GM18858 (cell line): Measurements from ENCODE around the gene NPL.
A peak's percentile ranks its signal among the peaks of the same experiment; 100 is the strongest.

Experiments
- ATAC-seq: cut with Tn5 transposase; IDR thresholded peaks from one replicate; pipeline ENCODE4 v1.9.1; 2021; ENCODE audit not compliant: unreplicated experiment

The NPL gene, protein sequence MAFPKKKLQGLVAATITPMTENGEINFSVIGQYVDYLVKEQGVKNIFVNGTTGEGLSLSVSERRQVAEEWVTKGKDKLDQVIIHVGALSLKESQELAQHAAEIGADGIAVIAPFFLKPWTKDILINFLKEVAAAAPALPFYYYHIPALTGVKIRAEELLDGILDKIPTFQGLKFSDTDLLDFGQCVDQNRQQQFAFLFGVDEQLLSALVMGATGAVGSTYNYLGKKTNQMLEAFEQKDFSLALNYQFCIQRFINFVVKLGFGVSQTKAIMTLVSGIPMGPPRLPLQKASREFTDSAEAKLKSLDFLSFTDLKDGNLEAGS

DNA sequence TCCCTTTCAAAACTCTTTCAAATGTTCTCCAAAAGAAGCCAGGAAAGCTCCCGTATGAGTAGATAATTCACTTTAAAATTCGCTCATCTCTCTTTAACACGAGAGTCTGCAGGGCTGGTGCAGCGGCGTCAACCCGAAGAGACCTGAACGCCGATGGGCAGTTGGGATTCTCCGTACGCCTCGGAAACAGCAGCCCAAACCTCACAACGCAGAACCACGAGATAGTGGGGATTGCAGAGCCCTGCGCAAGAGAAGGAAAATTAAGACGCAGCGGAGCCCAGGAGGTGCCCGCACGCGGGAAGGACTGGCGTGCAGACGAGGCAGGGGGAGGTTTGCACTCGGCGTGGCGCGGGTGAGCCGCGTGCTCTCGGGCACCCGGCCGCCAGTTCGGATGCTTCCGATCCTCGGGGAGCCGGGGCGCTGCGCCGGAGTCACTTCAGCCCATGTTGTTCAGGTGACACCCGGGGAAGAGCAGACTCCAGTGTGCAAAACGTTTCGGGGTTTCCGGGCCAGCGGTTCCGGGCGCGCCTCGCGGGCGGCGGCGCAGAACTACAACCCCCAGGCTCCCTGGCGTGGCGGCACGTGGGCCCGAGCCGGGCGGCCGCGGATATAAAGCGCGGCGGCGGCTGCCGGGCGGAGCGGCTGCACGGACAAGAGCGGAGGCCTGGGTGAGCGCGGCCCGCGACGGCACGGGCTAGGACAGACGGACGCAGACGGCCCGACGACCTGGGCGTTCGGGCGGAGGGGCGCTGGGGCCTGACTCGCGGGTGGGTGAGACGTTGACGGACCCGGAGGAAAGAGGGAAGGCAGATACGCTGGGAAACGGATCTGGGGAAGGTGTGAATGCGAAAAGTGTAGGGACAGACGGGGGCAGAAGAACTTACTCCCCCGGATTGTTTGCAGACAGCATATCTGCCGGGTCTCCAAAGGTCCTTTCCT lies at the start of gene NPL:
NPL (plus strand) TSS at position 636 of the 939 bp plus-strand sequence. CDS start 4,599 bp downstream, outside the sequence.
- ATAC-seq, result peak; percentile 69

DNA sequence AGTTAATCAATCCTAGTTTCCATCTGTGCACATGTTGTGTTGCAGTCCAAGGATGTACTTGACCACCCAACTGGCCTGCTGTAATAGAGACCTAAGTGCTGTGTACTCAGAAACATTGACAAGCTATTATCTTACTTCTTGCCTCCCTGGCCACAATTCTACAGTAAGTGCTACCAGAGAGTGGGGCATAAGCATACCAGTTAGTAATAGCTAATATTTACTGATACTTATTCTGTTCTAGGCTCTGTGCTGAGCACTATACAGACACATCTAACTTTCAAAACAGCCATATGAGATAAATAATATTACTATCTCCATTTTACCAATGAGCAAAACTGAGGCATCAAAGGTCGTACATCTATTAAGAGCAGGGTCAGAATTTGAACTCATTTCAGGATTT lies 49.5 kb upstream of the NPL start:
- ATAC-seq, result no peak

DNA sequence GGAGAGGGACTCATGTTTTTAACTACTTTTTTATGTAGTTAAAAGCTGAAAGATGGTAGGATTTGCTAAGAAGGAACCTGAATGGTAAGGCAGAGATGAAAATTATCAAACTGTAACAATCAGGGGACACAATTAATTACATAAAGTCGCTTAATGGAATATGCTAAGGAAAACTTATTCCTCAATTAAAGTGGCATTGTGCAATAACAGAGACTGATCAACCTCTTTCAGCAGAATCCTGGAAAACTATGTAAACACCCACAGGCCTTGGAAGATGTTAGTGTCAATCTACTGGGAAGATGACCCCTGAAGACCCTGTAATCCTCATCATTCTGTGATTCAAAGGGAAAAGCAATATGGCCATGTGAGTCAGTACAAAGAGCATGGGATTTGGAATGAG lies 46.8 kb upstream of the NPL start:
- no peak for ATAC-seq

DNA sequence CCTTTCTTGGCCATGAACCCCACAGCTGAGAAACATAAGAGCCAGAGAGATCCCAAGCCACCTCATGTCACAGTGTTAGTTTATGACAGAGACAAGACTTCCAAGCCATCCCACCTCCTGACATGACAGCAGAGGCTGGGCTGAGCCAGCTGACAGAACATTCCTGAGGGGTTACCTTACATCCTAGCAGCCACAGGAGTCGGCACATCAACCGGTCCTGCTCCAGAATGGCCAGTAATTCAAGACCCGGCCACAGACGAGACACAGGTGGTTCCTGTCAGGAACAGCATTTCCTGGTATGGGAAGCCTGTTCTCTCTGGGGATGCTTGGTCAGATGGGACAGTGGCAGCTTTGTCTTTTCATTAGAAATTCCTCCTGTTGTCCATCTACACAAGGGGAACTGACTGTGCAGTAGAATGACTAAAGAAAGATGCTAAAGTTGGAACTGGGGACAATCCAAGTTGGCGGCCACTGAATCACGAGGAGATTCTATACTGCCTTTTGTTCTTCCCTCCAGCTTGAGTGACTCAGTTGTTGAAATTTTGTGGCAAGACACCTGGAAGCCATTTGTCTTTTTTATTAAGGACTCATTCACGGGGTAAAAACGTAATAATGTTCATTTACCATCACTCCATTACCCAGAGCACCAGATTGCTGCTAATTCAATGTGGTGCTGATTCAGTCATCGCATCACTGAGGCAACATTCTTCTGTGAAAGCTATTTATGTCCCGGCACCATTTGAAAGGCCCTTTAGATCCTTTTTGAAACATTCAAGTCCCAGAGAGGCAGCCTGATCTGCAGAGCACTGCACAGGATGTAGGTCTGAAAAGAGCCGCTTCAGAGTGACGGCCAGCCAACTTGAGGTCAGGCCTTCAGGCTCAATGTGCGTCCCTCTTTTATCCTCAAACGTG lies 37.2 kb upstream of the NPL start:
- ATAC-seq, result no peak

DNA sequence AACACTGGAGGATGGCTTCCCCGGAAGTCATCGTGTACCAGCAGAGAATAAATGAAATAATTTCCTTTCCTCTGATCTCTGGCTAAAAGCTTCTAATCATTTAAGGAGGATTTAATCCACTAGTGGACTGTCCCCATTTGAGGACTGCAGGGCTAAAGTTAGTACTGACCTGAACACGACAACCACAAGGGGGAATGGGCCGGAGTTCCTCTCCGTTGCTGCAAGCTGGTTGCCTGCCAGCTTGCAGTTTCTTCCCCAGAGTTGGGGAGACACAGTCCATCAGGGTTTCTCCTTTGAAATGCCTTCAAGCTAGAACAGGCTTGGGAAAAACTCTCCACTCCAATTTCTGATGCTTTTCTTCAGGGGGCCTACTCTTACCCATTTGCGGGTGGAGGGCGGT lies 35.5 kb upstream of the NPL start:
- no peak for ATAC-seq

DNA sequence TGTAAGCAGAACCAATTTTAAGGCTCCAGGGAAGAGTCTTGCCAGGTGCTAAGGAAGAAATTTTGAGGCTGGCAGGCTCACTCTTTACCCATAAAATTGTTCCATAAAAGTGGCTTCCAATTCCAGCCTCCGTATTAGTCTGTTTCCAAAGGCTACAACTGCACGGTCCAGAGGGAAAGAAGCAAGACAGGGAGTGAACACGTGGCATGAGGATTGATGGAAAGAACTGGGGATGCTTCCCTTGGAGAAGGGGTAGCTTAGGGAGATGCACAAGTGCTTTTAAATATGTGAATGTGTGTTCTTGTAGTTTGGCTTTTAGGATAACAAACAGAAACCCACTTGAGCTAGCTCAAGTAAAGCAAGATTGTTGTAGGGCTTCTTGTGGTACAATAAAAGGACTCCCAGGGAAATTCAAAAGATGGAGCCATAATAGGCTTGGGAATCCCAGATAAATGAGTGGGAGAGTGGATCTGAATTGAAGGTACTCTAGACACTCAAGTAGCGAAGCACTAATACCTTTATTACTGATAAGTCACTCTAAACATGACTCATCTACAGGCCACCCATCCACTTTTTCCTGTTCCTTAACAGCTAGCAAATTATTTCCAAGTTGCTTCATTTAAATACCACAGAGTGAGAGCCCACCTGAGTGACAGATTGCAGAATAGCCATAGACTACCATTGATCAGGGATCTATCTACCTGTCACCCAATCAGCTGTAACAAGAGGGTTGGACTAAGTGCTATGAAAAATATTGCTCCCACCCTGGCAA lies 34.8 kb upstream of the NPL start:
- no peak for ATAC-seq

DNA sequence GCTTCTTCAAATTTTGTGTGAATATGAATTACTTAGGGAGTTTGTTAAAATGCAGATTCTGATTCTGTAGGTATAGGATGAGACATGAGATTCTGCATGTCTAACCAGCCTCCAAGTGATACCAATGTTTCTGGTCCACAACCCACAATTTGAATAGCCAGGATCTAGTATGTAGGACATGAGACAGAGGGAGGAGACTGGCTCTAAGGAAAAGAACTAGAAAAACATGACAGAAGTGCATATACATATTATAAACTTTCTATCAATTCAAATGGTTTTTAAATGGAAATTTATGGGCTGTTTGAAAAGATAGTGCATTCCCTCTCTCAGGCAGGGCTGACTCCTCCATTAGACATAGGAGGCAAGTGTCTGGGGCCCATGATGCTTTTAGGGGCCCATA lies 33.9 kb upstream of the NPL start:
- no peak for ATAC-seq

DNA sequence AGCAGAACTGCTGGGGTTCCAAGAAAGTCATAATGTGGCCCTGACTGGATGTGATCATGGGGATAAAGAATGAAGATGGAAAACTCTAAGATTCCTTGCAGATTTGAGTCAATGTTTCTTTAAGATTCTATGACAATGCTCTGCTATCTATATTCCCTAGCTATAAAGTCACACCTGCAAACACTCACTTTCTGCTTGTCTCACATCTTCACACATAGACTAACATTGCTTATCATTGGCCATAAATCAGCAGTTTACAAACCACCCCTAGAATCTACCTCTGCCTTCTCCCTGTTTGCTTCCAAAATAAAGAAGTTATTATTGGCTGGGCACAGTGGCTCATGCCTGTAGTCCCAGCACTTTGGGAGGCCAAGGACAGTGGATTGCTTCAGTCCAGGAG lies 33.1 kb upstream of the NPL start:
- no peak for ATAC-seq

DNA sequence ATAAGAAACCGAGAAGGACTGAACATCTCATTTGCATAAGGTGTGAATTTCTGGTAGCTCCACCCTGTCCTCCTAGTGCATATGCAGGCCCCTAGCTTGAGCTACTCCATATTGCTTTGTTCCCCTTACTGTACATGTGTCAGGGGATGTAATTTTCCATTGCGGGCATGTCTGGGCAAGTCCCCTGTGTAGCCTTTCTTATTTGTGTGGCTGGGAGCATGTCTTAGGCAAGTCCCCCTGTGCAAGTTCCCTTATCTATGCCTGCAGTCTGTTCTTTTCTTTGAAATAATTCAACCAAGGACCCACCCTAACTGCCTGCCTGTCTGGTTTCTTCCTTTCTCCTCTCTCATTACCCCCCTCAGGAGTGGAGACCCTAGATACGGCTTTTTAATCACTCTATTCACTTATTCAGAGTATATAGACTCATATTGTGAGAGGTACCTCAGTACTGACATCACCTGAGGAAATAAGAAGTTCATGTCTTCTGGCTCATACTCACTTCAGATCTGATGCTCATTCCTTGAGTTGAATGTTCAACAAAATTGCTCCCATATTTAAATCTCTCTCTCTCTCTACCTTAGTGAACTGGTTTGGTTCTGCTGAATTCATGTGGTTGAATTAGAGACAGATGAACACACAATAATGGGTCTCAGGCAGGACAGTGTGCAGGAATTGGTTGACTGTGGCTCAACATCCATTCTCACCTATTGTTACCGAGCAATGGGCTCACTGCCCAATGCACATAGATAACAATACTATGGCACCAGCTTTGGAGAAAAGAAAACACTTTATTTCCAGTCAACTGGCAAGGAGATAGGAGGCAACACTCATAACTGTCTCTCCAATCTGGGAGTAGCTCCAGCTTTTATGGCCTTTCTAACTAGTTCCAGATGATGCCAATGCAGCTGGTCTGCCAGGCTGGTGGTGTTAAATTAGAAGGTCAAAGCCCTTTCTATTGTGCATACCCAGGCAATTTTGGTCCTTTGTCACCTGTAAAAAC lies 27.9 kb upstream of the NPL start:
- ATAC-seq, result no peak

DNA sequence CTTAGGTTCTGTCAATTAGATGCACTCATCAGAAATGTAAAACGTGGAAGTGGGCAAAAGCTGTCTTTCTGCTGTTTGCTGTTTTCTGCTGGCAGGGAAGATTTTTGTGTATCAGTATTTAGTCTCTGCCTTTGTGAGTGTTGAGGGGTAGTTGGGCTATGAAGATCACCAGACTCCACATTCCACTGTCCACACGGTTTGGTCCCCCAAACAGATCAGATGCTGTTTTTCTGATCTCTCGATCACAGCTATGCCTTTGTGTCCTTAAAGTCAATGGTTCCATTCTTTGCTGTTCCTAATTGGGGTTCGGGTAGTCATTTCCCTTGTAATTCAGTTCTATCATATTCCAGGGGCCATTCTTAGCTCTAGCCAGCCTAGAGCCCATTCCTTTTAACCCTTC lies 27.0 kb upstream of the NPL start:
- no peak for ATAC-seq

DNA sequence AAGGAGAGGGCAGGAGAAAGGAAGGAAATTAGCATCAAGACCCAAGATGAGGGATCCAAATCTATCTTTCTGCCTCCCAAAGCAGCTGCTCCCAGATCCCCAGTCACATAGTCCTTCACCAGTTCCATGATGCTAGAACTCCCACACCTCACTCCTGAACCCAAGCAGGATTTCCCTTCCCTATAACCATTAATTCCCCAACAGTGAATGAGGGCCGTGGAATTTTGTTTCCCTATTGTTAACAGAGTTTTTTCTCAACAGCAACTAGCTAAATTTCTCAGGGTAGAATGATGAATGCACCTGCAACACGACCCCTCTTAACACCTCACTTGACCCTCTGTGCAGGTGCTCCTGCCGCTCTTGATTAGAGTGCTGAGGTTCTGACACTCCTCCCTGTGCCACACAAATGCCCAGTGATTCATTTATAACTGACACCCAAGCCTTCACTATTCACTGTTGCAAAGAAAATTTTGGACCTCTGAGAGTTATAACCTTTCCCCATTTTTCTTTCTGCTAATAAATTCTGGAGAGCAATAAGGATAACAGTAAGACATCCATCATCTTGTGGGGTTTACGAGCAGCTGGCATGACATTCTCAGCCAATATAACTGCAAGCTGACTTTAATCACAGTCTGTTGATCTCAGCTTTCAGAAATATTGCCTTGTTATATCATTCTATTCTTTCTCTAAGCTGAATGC lies 25.4 kb upstream of the NPL start:
- ATAC-seq, result no peak

DNA sequence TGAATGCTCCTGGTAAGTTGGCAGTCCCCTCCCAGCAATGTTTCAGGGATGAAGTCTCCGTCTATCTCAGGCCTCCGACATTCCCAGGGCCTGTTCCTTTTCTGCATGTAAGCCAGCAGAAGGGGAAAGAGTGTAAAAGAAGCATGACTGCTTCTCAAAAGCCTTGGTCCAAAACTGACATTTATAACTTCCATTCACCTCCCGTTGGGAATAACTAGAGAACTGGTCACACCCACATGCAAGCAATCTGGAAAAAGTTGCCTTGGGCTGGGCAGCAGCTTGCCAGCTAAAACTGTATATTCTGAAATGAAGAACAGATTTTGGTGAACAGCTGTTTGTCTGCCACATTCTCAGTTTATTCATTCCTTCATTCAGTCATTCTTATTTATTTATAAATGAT lies 24.2 kb upstream of the NPL start:
- ATAC-seq, result no peak

DNA sequence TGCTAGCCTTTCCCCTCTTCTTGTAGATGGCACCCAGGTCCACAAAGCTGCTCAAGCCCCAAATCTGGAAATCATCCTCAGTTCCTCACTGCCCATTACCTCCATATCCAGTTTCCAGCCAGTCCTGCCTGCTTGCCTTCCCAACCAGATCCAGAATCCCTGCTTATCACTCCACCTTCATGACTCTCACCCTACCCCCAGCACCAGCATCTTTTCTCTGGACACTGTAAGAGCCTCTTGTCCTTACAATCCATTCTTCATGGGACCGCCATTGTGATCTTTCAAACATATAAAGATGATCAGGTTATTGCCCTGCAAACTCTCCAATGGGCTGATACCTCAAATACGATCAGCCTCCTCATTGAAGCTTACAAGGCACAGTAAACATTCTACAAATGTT lies 23.5 kb upstream of the NPL start:
- ATAC-seq, result no peak

DNA sequence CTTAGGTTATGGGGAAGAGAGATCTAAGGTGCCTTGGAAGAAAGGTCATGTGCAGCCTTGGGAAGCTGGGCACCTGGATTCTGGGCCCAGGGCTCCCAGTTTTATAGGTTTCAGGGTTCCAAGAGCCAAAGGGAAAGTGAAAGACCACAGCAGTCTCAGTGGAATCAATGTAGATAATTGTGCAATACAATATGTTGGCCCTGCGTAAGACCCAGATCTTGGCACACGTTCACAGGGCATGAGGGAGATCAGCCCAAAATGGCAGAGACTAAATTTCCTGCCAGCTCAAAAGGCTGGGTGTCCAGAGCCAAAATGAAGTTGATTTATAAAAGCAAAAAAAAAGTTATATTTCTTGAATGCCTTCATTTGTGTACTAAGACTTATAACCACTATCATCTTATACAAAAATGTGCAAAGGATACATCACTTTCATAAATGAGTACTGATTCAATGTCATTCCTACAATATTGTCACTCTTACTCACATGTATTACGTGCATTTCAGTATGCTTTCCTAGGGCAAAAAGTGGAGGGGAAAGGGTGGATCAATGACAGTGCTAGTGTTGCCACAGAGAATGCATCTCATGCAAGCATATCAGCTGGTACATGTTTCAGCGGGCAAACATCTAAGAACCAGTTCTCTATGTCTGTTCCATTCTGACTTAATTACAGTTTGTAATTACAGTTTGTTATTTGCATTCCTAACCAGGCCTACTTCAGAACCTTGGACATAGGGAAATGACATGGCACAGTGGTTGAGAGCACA lies 22.5 kb upstream of the NPL start:
- ATAC-seq, result no peak

DNA sequence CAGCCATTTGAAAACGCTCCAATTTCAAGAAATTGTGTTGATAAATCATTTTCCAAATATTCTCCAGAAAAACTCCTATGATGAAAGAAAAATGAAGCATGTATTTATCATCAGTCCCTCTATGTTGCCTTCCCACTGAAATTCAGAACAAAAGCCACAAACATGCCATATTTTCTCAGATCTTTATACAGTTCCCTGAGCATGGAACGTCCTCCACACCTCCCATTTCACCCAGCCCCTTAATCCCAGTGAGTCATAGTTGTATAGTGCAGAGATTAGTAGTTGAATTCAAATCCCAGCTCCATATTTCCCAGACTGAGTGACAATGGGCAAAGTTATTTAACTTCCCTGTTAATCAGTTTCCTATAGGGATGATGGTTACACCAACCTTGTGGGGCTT lies 20.6 kb upstream of the NPL start:
- no peak for ATAC-seq

DNA sequence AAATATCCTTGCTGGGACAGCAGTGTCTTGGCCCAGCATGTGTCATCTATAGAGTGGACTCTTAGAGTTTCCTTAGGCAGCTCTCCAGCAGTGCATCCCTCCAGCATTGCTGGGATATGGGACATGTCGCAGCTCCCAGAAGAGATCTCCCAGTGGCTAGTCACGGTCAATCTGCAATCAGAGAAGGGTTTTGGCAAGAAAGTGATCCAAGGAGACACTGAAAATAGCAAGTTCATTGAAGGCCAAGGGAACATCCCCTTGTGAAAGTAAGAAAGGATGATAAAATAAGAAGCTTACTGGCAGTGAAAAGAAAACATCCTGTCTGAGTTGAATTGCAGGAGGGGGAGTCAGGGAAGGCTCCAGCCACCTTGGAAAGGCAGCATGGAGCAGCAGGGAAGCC lies 19.3 kb upstream of the NPL start:
- ATAC-seq, result no peak

DNA sequence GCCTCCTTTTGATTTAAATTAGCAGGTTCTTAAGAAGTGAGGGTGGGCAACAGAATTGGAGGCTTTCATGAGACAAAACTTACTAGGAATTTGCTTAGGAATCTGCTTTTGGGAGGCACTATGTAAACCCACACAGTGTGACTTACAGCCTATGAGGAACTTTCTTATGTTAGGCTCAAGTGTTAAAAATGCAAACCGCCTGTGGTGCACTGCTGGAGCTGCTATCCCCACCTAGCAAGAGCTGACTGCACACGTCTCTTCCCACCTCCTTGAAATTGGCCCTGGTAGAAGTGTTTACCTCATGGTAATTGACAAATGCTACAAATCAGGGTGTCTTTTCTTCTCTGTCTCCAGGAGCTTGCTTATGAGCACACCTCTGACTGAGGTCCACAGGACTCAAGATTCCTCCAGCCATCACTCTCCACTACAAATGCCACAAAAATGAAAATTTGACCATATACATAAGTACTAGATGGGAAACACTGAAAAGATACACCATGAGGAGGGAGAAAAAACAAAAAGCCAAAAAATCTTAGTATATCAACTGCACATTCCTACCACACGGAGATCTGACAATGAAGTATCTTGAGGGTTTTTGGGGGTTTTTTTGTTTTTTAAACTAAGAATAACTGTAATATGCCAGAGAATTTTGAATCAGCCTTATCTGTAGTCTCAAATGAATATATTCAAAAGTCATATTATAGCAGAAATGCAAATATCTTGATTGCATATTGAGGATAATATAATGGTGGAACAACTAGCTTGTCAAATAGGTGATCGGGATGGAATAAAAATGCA lies 18.2 kb upstream of the NPL start:
- no peak for ATAC-seq
